Activated CD8-positive, alpha-beta memory T cell treated with anti-CD3 and anti-CD28 coated beads for 1 hour (primary cell): ENCODE data around the gene KCND2.

Source experiments
- DNase-seq, 2 donors: peaks; one replicate each; pipeline ENCODE4 v3.0.0-alpha.2; 2020; ENCODE audit warnings: low read depth in 1 of 2; ENCODE audit errors: extremely low read depth in 1 of 2

Gene KCND2

DNA sequence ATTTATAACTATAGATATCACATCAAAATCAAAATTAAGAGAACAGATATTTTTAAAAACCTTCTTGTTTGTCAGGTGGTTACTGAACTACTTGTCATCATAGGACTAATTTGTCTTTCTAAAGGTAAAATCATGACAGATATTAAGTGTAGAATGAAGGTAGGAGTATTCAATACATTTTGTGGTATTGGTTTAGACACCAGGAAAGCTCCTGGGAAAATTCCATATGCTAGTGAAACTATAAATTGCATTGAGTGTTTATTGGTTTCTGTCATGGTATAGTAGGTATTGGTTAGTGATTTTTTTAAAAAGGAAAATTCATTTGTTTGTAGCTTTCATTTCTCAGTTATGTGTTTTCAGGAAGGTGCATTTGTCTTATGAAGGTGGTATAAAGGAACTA, 132.7 kb downstream of the KCND2 start:
- DNase-seq: no peak

DNA sequence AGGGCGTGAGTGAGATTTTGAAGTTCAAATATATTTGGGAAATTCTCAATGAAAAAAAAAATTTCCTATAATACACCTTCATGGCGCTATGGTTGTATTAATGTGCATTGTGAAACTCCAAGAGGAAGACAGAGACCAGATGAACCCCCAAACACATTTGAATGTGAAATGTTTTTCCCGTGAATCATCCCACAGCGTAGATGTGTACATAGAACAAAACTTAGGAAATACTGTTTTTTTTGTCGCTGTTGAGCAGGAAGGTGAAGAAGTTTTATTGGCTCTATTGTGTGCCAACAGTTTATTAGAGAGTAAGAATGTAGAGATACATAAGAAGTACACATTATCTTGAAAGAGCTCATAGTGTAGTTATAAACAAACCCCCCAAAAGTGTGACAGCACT, 134.0 kb downstream of the KCND2 start:
- DNase-seq: no peak

DNA sequence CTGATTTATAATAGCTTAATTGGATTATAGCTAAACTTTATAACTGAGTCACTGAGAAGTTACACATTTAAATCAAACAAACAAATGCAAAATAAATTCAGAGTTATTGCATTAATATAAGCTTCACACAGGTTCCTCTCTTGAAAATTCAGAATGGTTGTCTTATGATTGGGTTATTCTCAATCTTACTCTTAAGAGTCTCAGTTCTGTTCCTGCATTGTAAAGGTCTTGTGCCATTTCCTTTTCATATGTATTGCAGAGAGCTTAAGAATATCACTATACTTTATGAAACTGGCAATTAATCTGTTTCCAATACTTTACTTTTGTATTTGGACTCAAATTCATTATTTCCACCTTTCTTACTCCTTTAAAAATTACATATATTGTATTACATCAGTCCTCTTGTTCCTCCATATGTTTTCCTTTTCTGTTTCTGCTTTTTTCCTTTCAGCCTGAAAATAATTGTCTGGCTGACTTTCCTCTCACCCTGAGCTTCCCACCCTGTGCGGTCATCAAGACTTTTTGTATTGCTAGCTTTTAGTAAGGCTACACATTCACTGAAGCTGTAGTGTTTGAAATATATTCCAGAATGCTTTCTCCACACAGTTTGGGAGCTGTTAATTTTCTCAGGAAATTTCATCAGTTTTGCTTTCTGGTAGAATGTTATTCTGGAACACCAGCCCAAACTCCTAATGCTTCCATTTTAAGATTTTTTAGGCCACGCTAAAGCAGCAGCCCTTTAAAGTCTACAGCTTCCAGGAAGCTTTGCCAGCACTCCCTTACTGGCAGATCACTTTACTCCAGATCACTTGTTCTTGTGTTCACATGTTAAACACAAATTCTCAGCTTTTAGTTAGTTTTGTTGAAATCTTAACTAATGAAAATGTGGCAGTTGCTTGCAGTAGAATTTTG, 139.4 kb downstream of the KCND2 start:
- DNase-seq: no peak

DNA sequence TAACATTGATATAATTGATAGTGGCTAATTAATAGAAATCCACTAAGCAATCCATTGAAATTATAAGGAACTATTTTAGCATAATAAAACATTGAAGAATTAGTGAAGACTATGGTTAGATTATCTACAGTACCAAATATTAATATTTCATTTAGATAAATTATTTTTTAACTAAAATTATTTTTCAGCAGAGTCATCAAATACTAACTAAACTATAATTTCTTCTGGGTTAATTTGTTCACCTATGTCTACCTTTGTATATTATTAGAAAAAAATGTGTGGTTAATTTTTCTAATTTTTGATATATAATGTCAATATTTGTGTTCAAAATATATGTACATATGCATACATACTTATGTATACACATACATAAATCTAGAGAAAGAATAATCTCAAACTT, 140.2 kb downstream of the KCND2 start:
- DNase-seq: no peak

DNA sequence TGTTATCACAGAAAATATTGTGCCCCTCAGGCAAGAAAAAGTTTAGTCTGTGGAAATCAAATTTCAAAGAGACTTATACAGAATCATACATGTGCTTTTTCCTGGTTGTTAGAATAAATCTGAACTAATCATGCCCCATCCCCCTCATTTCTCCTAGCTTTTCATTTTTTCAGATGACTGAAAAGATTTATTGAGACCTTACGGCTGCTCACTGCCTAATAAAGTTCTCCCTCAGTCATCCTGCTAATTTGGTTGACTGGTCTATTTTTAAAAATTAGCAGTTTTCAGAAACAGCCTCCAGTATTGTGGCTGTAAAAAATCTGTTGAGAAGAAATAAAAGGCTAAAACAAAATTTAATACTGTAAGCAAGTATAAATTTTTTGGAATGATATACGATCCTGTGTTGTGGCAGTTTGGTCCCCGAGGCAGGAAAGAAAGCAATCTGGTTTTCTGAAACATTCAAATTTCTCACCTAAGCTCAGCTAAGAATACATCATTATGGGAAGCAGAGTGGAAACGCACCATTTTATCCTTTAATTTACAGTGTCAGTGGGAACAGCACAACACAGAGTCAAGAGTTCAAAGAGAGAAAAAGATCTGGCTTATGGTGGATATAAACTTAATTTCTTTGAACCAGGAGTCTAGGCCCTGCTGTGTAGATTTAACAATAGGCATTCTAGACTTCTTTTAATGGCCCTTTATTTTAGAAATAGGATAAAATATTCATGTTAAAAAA, 144.4 kb downstream of the KCND2 start:
- no peak for DNase-seq

DNA sequence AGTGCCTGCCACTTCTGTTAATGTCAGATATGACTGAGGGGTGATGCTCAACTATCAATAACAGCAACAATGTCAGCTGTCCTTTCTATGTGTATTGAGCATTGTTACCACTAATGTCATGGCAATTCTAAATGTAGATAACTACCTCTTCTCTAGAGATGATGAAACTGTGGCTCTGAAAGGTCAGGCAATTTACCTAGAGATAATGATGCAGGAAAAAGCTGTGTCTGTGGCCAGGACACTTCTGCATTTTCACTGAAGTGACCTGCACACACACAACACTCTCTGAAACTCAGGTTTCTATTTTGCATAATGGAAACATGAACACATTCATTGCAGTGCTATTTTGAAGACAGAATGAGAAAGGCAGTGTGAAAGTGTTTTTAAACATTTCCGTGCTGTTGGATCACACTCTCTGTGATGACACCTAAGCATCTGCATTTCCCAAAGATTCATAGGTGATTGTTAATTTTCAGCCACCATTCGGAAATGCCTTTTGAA, 148.2 kb downstream of the KCND2 start:
- no peak for DNase-seq

DNA sequence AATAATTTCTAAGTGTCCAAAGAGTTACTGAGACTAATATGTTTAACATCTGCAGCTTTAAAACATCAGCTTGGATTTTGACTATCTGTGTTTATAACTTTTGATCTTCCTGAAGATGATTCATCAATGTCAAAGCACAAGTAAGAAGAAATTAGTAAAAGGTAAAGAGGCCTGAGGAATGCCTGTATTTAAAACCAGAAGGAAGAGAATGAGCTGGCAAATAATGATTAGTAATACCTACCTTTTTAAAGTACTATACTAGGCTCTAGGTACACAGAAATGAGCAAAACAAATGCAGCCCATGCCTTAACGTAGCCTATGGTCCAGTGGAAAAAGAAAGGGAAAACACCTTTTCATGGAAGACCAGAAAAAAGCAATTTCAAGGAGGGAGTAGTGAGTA, 158.0 kb downstream of the KCND2 start:
- no peak for DNase-seq

DNA sequence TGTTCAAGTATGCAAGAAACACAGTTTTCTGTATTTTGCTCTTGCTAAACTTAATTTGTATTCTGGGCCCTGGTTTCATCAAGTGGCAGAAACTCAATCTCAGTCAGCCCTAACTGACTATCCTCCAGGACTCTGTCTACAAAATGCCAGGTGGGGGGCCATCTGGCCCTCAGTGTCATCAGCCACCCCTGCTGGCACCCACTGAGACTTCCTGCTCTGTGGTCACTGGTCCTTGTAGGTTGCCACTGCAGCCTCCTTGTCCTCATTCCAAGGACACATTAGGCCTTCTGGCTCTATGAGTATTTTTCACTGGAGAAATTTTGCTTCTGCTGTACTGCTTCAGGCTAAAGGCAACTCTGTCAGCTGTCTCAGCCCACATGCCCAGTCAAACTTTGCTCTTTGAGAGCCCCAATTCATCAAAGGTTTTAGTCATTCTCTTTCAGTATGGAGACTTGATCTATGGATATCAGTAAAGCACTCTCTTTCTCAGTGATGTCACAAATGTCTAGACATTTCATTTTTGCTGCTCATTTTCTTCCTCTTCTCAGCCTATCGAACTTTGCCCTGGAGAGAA, 163.6 kb downstream of the KCND2 start:
- no peak for DNase-seq

DNA sequence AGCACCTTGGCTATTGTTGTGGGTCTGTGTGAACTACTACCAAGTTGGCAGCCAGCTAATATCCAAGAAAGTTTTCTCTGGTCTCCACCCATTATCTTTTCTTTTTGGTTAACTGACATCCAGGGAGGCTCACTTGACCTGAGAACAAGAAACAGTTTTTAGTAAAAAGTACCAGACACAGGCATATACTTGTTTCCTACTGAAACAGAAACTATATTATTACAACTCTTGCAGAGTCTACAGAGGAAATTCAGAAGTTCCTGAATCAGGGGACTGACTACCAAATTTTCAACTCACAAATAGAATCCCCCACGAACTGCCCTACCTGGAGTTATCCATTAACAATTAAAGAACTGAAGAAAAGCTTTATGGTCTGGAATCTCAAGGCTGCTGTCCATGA, 168.9 kb downstream of the KCND2 start:
- DNase-seq: no peak

DNA sequence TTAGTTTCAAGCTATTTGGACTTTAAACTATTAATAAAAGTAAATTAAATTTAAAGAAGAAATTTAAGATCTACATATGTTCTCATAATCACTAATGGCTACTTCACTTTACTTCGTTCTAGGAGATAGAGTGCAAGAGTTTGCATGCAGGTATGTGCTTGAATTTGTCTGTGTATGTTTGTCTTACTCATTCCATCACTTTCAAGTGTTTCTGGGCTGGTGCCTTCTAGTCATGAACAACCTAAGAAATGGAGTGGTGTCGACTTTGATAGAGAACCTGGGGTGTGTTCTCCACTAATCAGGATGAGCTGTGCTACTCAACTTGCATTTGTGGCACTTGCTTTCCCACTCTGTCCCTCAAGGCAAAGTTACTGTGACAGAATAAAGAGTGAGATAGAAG, 169.9 kb downstream of the KCND2 start:
- no peak for DNase-seq

DNA sequence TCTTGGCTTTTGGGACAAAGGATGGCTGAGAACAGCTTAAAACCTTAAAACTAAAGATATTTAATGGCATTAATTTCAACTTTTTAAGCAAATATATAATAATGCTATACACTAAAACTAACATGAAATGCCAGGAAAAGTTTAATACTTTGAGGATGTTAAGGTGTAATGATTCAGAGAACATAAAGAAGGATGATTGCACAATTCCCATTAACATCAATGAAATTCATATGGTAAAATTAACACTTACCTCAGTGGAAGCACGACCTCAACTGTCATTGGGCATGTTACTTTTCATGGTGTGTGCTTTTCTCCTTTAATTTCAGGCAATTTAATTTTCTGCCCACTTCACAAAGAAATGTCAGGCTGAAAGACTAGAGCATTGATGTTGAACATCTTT, 171.7 kb downstream of the KCND2 start:
- no peak for DNase-seq

DNA sequence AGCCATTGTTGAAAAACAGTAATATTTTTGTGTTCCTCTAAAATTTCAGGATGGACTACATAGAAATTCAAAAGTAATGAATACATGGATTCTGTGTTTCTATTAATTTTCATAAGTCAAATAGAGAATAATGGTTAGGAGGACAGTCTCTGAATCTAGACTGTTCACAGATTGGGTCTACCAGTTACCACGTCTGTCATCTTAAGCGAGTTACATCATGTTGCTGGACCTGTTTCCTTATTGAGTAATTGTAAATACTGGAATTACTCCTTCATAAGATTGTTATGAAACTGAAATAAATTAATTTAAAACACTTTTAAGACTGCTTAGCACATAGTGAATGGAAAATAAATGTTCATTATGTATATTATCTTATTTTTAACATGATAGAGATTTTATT, 172.3 kb downstream of the KCND2 start:
- DNase-seq: no peak

DNA sequence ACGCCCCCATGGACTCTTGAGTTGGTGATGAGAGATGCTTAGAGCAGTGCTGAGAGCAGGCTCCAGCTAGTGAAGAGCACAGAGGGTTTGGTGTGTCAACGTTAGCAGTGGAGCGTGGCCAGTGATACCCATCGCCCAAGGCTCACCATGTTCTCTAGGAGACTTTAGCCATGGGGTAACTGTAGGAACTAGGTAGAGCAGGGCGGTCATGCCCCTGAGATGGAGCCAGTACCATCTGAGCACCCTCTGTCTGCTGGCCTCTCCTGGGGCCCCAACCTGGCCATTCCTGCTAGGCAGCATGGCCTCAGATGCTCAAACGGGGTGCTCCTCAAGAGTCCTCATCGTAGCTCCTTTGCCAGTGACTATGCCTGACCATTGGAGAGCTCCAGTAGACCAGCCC, 179.7 kb downstream of the KCND2 start:
- DNase-seq: no peak

DNA sequence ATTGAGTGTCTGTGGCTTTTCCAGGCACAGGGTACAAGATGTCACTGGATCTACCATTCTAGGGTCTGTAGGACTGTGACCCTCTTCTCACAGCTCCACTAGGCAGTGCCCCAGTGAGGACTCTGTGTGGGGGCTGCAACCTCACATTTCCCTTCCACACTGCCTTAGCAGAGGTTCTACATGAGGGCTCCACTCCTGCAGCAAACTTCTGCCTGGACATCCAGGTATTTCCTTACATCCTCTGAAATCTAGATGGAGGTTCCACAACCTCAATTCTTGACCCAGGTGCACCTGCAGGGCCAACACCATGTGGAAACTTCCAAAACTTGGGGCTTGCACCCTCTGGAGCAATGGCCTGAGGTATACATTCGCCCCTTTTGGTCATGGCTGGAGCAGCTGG, 183.7 kb downstream of the KCND2 start:
- DNase-seq: no peak

DNA sequence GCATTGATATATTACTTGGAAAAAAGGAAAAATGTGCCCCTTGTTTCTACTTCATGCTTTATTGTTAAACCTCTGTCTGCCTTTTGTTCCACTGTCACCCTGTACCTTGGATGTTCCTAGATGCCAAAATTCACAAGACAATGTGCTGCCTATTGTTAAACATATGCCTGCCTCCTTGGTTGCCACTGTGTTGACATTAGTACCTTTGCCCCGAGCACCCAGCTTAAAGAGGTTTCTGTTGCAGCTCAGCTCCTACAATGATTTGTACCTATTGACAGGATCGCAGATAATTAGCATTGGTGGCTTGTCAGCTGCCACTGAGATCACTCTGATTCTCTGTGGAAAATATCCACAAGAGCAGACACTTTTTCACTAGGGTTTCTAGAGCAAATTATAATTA, 188.0 kb downstream of the KCND2 start:
- DNase-seq: no peak

DNA sequence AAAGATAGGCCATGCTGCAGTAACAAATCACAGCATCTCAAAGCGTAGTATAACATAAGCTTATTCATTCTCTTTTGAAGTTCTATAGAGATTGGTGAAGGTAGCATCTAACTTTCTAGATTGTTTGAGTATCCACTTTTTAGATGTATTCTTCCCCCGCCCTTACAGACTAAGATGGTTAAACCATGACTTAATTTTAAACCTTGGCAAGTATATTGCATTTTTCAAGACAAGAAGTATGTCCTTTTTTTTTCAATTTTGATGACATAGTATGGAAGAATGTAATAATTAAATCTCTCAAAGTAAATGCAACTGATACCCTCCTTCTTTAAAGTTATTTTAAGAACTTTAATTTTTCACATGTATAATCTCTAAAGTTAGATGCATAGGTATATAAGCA, 190.0 kb downstream of the KCND2 start:
- no peak for DNase-seq

DNA sequence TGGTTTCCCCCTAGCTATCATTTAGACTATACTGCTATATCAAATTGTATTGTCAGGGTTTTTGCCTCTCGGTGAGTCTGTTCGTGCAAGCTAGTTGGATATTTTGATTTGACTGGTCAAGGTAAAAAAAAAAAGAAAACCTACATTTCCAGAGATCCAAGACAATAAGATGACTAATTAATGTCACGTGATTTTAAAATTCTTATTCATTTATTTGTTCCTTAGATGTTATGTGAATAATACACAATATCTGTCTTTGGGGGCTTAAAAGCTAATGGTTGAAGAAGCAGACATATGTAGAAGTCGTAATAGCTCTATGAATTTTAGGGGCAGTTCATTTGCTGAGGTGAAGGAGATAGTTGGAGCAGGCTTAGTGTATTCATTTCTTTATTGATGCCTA, 191.1 kb downstream of the KCND2 start:
- no peak for DNase-seq

DNA sequence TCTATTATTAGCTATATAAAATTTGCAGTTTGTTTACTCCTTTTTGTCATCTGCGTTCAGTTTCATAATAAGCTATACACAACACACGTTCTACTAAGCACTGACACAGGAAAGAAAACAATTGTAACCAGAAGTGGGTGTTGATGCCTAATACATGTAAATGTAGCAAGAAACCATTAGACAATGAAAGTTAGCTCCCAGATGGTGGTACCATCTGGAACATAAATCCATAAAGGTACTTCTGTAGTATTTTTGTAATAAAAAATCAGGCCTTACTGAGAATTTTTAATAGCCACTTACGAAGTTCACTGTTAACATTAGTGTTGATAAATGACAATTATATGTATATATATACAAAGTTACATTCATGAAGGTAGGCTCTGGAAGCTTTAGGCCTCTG, 194.7 kb downstream of the KCND2 start:
- DNase-seq: no peak

DNA sequence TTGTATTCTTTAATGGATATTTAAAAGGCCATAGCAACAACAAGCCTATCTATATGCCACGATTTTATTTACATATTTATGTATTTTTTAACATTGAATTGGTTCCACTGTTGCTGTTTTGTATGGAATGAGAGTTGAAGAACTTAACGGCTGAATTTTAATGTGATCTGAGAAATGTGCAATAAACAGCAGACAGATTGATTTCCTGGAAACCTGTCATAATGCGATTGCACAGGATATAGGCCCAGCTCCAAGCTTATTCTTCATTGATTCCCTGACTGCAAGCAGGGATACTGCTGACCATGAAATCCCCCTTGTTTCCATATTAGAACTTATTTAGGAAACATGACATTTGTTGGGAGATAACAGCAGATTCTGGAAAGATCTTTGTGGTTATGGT, 195.6 kb downstream of the KCND2 start:
- DNase-seq: no peak

DNA sequence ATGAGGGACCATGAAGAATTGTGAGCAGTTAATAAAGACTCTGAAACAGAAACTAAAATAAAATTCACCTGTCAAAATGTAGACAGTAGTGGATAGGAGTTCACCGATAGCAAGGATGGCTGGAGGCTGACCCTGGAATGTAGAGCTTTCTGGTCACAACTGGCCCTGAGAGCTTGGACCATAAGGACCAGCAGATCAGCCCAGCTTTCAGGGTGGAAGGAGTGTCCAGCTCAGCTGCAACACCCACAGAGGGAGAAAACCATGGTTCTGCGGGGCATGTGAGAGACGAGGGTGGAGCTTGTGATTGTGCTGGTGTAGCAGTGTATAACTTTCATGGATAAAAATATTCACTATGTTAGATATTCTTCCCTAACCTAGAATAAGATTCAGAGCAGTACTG, 199.9 kb downstream of the KCND2 start:
- DNase-seq: no peak

DNA sequence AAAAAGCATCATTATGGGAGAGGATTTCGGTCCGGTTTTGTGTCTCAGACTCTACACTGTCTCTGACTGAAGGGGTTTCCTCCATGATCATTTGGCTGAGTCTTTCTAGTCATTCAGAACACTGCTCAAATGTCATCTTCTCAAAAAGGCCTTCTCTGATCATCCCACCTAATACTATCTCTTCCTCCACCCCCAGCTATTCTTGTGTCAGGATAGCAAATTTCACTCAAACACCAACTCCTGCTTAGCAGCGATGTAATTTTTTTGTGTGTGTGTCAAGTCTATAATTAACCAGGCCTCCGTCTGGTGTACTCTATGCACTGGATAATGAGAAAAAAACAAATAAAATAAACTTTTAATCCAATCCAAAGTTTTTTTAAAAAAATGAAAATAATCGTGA, 200.4 kb downstream of the KCND2 start:
- DNase-seq: no peak

DNA sequence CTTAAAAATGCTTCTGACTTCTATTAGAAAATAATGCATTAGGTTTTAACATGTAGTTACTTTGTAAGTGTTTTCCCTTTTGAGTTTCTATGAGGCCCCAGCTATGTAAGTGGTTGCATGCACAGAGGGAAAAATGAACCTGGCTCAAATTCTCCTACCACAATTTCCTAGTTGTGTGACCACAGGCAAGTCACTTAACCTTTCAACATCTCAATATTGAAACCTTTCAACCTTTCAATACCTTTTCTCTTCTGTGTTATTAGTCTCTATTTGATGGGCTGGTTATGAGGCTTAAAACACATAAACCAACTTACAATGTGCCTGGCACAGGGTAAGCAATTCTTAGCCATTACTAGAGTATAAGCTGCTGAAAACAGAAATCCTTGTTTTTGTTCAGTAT, 203.0 kb downstream of the KCND2 start:
- DNase-seq: no peak
